GM10248 (cell line): ENCODE data around the gene LDLRAD2.

Experiments used
- CTCF ChIA-PET: fragments of 300-600 bp; sonication (Branson Sonifier 250); formaldehyde crosslinking; extraction: SDS; loops from one replicate; lab custom pipeline; 2021; ENCODE audit warnings: antibody characterized with exemption; lab: Yijun Ruan, JAX
- POLR2A ChIA-PET: fragments of 350-650 bp; sonication (Branson Sonifier 250); formaldehyde crosslinking; extraction: SDS; loops from one replicate; lab custom pipeline; 2020; ENCODE audit warnings: antibody characterized with exemption; lab: Yijun Ruan, JAX
- DNase-seq: peaks from one replicate; pipeline ENCODE4 v3.0.0; 2012; ENCODE audit errors: extremely low spot score
- TF ChIP-seq, protein P1 (sequence below): IDR thresholded peaks from 2 replicates; pipeline ENCODE4 v1.5.1; 2012; ENCODE audit warnings: mild to moderate bottlenecking, low read depth; ENCODE audit errors: extremely low read depth, missing control alignments, control extremely low read depth

LDLRAD2 gene

GRCh38 chr1:21853131-21853427, 41.0 kb downstream of the LDLRAD2 start:
- TF ChIP-seq, protein P1, sequence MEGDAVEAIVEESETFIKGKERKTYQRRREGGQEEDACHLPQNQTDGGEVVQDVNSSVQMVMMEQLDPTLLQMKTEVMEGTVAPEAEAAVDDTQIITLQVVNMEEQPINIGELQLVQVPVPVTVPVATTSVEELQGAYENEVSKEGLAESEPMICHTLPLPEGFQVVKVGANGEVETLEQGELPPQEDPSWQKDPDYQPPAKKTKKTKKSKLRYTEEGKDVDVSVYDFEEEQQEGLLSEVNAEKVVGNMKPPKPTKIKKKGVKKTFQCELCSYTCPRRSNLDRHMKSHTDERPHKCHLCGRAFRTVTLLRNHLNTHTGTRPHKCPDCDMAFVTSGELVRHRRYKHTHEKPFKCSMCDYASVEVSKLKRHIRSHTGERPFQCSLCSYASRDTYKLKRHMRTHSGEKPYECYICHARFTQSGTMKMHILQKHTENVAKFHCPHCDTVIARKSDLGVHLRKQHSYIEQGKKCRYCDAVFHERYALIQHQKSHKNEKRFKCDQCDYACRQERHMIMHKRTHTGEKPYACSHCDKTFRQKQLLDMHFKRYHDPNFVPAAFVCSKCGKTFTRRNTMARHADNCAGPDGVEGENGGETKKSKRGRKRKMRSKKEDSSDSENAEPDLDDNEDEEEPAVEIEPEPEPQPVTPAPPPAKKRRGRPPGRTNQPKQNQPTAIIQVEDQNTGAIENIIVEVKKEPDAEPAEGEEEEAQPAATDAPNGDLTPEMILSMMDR = no peak
- no peak for DNase-seq
- ChIA-PET POLR2A (no interaction called here), CTCF (no interaction called here)

- no peak for DNase-seq
- POLR2A ChIA-PET = no interaction called here
- CTCF ChIA-PET = no interaction called here
- TF ChIP-seq, protein P1 = no peak
Measured at GRCh38 chr1:21854090-21854750, 42.2 kb downstream of the LDLRAD2 start.

DNA sequence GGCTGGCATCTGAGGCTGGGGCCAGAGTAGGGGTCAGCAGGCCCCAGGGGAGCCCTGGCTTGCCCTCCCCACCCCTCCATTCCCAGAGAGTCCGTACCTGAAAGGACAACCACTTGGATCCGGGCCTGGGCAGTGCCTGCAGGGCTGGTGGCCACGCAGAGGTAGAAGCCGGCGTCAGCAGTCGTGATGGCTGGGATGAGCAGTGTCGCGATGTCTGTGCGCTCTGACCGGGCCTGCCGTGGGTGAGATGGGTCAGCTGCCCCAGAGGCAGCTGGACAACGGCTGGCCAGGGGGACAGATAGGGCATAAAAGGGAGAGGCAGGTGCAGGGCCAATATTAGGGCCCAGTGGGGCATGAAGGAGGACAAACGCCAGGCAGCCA, 42.7 kb downstream of the LDLRAD2 start:
- POLR2A ChIA-PET = no interaction called here
- DNase-seq = no peak

GRCh38 chr1:21855257-21856096, 43.4 kb downstream of the LDLRAD2 start:
- ChIA-PET CTCF (no interaction called here), POLR2A (no interaction called here)
- TF ChIP-seq, protein P1 = no peak
- DNase-seq = no peak

More for the DNA sequence above, 42.7 kb downstream of the LDLRAD2 start:
- TF ChIP-seq, protein P1 = no peak
- CTCF ChIA-PET = no interaction called here

DNA sequence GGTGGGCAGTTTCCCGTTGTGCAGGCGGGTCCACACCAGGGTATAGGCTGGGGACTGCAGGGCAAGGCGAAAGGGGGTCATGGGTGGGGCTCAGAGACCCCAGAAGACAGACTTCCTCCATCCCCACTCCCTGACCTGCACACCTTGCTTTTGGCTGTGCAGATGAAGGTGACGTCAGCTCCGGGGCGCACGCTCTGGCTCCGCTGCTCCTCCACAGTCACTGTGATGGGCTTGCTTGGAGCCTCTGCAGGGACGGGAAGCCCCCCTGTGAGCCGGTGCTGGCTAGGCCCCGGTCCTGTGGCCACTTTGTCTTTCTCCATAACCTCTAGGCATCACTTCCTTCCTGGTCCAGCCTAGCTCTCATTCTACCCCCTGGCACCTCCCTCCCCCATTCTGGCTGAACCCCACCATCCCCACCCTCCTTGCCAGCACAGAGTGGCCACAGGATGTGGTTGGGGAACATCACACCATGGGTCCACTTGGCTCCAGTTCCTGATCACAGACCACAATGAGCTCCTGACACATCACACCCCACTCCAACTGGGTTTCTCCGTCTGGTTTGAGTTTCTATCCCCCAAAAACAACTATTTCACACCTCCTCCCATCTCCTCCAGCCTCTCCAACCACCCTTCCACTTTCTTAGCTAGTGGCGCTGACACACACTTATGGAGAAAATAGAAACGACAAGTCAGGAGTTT, 45.2 kb downstream of the LDLRAD2 start:
- ChIA-PET POLR2A (no interaction called here), CTCF (no interaction called here)
- no peak for DNase-seq
- TF ChIP-seq, protein P1 = no peak

- ChIA-PET POLR2A (no interaction called here), CTCF (no interaction called here)
- DNase-seq = no peak
Measured at GRCh38 chr1:21857840-21858670, 46.0 kb downstream of the LDLRAD2 start.

More at GRCh38 chr1:21857840-21858670, 46.0 kb downstream of the LDLRAD2 start:
- TF ChIP-seq, protein P1 = no peak
